HEK293 (cell line): ENCODE measurements around the gene OAT.

Source experiments
- HOXC10 ChIP-seq: sonication (generic); formaldehyde crosslinking; IDR thresholded peaks from 2 replicates; pipeline ENCODE4 v1.8.1; 2023; ENCODE audit warnings: mild to moderate bottlenecking, missing genetic modification reagents
- KLF10 ChIP-seq: fragments of 450-650 bp; IDR thresholded peaks from 2 replicates; pipeline ENCODE4 v1.5.1; 2018; ENCODE audit warnings: missing biosample characterization, mild to moderate bottlenecking, missing genetic modification characterization
- KLF9 ChIP-seq: fragments of 450-650 bp; formaldehyde crosslinking; IDR thresholded peaks from 2 replicates; pipeline ENCODE4 v1.5.1; 2016; ENCODE audit warnings: missing biosample characterization, missing genetic modification characterization, low read depth
- SALL2 ChIP-seq: fragments of 450-650 bp; formaldehyde crosslinking; IDR thresholded peaks from 2 replicates; pipeline ENCODE4 v1.5.0; 2017; ENCODE audit warnings: missing biosample characterization, mild to moderate bottlenecking, missing genetic modification characterization, borderline replicate concordance
- ZBTB20 ChIP-seq: fragments of 450-650 bp; formaldehyde crosslinking; IDR thresholded peaks from 2 replicates; pipeline ENCODE4 v1.5.1; 2016; ENCODE audit warnings: missing biosample characterization, missing genetic modification characterization
- ZBTB21 ChIP-seq: fragments of 450-650 bp; formaldehyde crosslinking; IDR thresholded peaks from 2 replicates; pipeline ENCODE4 v1.5.1; 2017; ENCODE audit warnings: missing biosample characterization, missing genetic modification characterization
- ZBTB48 ChIP-seq: fragments of 450-650 bp; formaldehyde crosslinking; IDR thresholded peaks from 2 replicates; pipeline ENCODE4 v1.5.1; 2016; ENCODE audit warnings: missing biosample characterization, missing genetic modification characterization
- ZEB2 ChIP-seq: fragments of 450-650 bp; formaldehyde crosslinking; IDR thresholded peaks from 2 replicates; pipeline ENCODE4 v1.5.1; 2016; ENCODE audit warnings: missing biosample characterization, missing genetic modification characterization
- ZFP37 ChIP-seq: fragments of 450-650 bp; formaldehyde crosslinking; IDR thresholded peaks from 2 replicates; pipeline ENCODE4 v1.5.1; 2016; ENCODE audit warnings: missing biosample characterization, missing genetic modification characterization
- ZNF112 ChIP-seq: fragments of 450-650 bp; formaldehyde crosslinking; IDR thresholded peaks from 2 replicates; pipeline ENCODE4 v1.5.0; 2017; ENCODE audit warnings: missing biosample characterization, missing genetic modification characterization
- ZNF266 ChIP-seq: fragments of 450-650 bp; formaldehyde crosslinking; IDR thresholded peaks from 2 replicates; pipeline ENCODE4 v1.5.1; 2016; ENCODE audit warnings: missing biosample characterization, missing genetic modification characterization, low read depth
- ZNF274 ChIP-seq, 2 experiments: fragments of 200-500 bp in 1 of 2; fragments of 450-650 bp in 1 of 2; sonication (Bioruptor generic) in 1 of 2; formaldehyde crosslinking in 1 of 2; IDR thresholded peaks; 2 replicates each; pipeline versions ENCODE4 v1.5.1 to v1.6.1; 2014 to 2016; ENCODE audit warnings: borderline replicate concordance in 1 of 2, inconsistent platforms in 1 of 2, low read length in 1 of 2, missing biosample characterization in 1 of 2, missing genetic modification characterization in 1 of 2
- ZNF280C ChIP-seq: fragments of 450-650 bp; formaldehyde crosslinking; IDR thresholded peaks from 2 replicates; pipeline ENCODE4 v1.5.1; 2016; ENCODE audit warnings: missing biosample characterization, missing genetic modification characterization
- ZNF292 ChIP-seq: fragments of 450-650 bp; formaldehyde crosslinking; IDR thresholded peaks from 2 replicates; pipeline ENCODE4 v1.5.1; 2016; ENCODE audit warnings: low read depth, missing biosample characterization, missing genetic modification characterization, borderline replicate concordance
- ZNF324 ChIP-seq: fragments of 450-650 bp; formaldehyde crosslinking; IDR thresholded peaks from 2 replicates; pipeline ENCODE4 v1.5.1; 2016; ENCODE audit warnings: missing biosample characterization, missing genetic modification characterization
- ZNF394 ChIP-seq: fragments of 450-650 bp; formaldehyde crosslinking; IDR thresholded peaks from 2 replicates; pipeline ENCODE4 v1.5.1; 2016; ENCODE audit warnings: missing biosample characterization, missing genetic modification characterization, mild to moderate bottlenecking, moderate library complexity, borderline replicate concordance
- ZNF513 ChIP-seq: fragments of 450-650 bp; IDR thresholded peaks from 2 replicates; pipeline ENCODE4 v1.5.1; 2018; ENCODE audit warnings: missing biosample characterization, missing genetic modification characterization
- ZNF521 ChIP-seq: fragments of 450-650 bp; formaldehyde crosslinking; IDR thresholded peaks from 2 replicates; pipeline ENCODE4 v1.5.1; 2017; ENCODE audit warnings: missing biosample characterization, mild to moderate bottlenecking, missing genetic modification characterization
- ZNF626 ChIP-seq: fragments of 450-650 bp; sonication (Bioruptor Pico); formaldehyde crosslinking; IDR thresholded peaks from 2 replicates; pipeline ENCODE4 v1.5.1; 2018; ENCODE audit warnings: missing biosample characterization, missing genetic modification characterization, inconsistent platforms
- ZNF664 ChIP-seq: fragments of 450-650 bp; formaldehyde crosslinking; IDR thresholded peaks from 2 replicates; pipeline ENCODE4 v1.5.1; 2016; ENCODE audit warnings: missing biosample characterization, missing genetic modification characterization
- ZNF785 ChIP-seq: fragments of 450-650 bp; formaldehyde crosslinking; IDR thresholded peaks from 2 replicates; pipeline ENCODE4 v1.5.1; 2016; ENCODE audit warnings: missing biosample characterization, missing genetic modification characterization
- ZNF792 ChIP-seq: fragments of 450-650 bp; formaldehyde crosslinking; IDR thresholded peaks from 2 replicates; pipeline ENCODE4 v1.5.1; 2016; ENCODE audit warnings: missing biosample characterization, missing genetic modification characterization
- ZNF837 ChIP-seq: fragments of 450-650 bp; formaldehyde crosslinking; IDR thresholded peaks from 2 replicates; pipeline ENCODE4 v1.5.1; 2016; ENCODE audit warnings: missing biosample characterization, missing genetic modification characterization
- TF ChIP-seq, protein P1 (sequence below): fragments of 450-650 bp; formaldehyde crosslinking; IDR thresholded peaks from 2 replicates; pipeline ENCODE4 v1.5.1; 2017; ENCODE audit warnings: missing biosample characterization, missing genetic modification characterization
- TF ChIP-seq, protein P2 (sequence below): fragments of 450-650 bp; formaldehyde crosslinking; IDR thresholded peaks from 2 replicates; pipeline ENCODE4 v1.5.1; 2017; ENCODE audit warnings: missing biosample characterization, missing genetic modification characterization
- TF ChIP-seq, protein P3 (sequence below): fragments of 450-650 bp; formaldehyde crosslinking; IDR thresholded peaks from 2 replicates; pipeline ENCODE4 v1.5.1; 2016; ENCODE audit warnings: missing biosample characterization, missing genetic modification characterization
- TF ChIP-seq, protein P4 (sequence below): fragments of 450-650 bp; formaldehyde crosslinking; IDR thresholded peaks from 2 replicates; pipeline ENCODE4 v1.5.1; 2016; ENCODE audit warnings: missing biosample characterization, missing genetic modification characterization
- TF ChIP-seq, protein P5 (sequence below): fragments of 450-650 bp; formaldehyde crosslinking; IDR thresholded peaks from 2 replicates; pipeline ENCODE4 v1.5.1; 2016; ENCODE audit warnings: missing biosample characterization, missing genetic modification characterization

The OAT gene

GRCh38 chr10:124417895-124418725 lies 613 bp downstream of the OAT start (continued):
- TF ChIP-seq, protein P1, sequence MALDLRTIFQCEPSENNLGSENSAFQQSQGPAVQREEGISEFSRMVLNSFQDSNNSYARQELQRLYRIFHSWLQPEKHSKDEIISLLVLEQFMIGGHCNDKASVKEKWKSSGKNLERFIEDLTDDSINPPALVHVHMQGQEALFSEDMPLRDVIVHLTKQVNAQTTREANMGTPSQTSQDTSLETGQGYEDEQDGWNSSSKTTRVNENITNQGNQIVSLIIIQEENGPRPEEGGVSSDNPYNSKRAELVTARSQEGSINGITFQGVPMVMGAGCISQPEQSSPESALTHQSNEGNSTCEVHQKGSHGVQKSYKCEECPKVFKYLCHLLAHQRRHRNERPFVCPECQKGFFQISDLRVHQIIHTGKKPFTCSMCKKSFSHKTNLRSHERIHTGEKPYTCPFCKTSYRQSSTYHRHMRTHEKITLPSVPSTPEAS (tag by site-specific recombination), result no peak
- TF ChIP-seq ZNF792 (tag by site-specific recombination) (no peak), HOXC10 (CRISPR knock-in tag) (no peak), ZNF274 (IDR thresholded peaks at IDR 0.05; ENCODE audit: low read length) (no peak), ZNF274 (tag by site-specific recombination; IDR thresholded peaks at IDR 0.05; ENCODE audit: borderline replicate concordance) (no peak), ZBTB21 (tag by site-specific recombination) (no peak), ZNF837 (tag by site-specific recombination) (no peak), ZBTB20 (tag by site-specific recombination) (peak; percentile 16; the same call in 1 of the 2 replicates), KLF10 (tag by site-specific recombination) (no peak), SALL2 (tag by site-specific recombination) (no peak), ZNF324 (tag by site-specific recombination) (no peak), ZNF785 (tag by site-specific recombination) (no peak), ZNF521 (tag by site-specific recombination) (no peak), KLF9 (tag by site-specific recombination) (peak; percentile 63; the same call in 1 of the 2 replicates), ZNF513 (tag by site-specific recombination) (peak; percentile 33; the same call in 1 of the 2 replicates), ZNF394 (tag by site-specific recombination) (no peak), ZNF626 (tag by site-specific recombination) (no peak), ZFP37 (no peak), ZNF112 (tag by site-specific recombination) (no peak), ZNF266 (tag by site-specific recombination) (no peak), ZNF664 (tag by site-specific recombination) (no peak), ZEB2 (tag by site-specific recombination) (no peak), ZBTB48 (tag by site-specific recombination) (no peak), ZNF280C (tag by site-specific recombination) (no peak), ZNF292 (no peak)
- TF ChIP-seq, protein P2, sequence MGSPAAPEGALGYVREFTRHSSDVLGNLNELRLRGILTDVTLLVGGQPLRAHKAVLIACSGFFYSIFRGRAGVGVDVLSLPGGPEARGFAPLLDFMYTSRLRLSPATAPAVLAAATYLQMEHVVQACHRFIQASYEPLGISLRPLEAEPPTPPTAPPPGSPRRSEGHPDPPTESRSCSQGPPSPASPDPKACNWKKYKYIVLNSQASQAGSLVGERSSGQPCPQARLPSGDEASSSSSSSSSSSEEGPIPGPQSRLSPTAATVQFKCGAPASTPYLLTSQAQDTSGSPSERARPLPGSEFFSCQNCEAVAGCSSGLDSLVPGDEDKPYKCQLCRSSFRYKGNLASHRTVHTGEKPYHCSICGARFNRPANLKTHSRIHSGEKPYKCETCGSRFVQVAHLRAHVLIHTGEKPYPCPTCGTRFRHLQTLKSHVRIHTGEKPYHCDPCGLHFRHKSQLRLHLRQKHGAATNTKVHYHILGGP (tag by site-specific recombination), result no peak
- TF ChIP-seq, protein P3, sequence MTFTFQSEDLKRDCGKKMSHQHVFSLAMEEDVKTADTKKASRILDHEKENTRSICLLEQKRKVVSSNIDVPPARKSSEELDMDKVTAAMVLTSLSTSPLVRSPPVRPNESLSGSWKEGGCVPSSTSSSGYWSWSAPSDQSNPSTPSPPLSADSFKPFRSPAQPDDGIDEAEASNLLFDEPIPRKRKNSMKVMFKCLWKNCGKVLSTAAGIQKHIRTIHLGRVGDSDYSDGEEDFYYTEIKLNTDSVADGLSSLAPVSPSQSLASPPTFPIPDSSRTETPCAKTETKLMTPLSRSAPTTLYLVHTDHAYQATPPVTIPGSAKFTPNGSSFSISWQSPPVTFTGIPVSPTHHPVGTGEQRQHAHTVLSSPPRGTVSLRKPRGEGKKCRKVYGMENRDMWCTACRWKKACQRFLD, result no peak
- TF ChIP-seq, protein P4, sequence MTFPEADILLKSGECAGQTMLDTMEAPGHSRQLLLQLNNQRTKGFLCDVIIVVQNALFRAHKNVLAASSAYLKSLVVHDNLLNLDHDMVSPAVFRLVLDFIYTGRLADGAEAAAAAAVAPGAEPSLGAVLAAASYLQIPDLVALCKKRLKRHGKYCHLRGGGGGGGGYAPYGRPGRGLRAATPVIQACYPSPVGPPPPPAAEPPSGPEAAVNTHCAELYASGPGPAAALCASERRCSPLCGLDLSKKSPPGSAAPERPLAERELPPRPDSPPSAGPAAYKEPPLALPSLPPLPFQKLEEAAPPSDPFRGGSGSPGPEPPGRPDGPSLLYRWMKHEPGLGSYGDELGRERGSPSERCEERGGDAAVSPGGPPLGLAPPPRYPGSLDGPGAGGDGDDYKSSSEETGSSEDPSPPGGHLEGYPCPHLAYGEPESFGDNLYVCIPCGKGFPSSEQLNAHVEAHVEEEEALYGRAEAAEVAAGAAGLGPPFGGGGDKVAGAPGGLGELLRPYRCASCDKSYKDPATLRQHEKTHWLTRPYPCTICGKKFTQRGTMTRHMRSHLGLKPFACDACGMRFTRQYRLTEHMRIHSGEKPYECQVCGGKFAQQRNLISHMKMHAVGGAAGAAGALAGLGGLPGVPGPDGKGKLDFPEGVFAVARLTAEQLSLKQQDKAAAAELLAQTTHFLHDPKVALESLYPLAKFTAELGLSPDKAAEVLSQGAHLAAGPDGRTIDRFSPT (tag by site-specific recombination), result no peak
- TF ChIP-seq, protein P5, sequence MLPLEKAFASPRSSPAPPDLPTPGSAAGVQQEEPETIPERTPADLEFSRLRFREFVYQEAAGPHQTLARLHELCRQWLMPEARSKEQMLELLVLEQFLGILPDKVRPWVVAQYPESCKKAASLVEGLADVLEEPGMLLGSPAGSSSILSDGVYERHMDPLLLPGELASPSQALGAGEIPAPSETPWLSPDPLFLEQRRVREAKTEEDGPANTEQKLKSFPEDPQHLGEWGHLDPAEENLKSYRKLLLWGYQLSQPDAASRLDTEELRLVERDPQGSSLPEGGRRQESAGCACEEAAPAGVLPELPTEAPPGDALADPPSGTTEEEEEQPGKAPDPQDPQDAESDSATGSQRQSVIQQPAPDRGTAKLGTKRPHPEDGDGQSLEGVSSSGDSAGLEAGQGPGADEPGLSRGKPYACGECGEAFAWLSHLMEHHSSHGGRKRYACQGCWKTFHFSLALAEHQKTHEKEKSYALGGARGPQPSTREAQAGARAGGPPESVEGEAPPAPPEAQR, result no peak
